ENCODE data around the gene ZNF106.

ZNF106 gene

DNA sequence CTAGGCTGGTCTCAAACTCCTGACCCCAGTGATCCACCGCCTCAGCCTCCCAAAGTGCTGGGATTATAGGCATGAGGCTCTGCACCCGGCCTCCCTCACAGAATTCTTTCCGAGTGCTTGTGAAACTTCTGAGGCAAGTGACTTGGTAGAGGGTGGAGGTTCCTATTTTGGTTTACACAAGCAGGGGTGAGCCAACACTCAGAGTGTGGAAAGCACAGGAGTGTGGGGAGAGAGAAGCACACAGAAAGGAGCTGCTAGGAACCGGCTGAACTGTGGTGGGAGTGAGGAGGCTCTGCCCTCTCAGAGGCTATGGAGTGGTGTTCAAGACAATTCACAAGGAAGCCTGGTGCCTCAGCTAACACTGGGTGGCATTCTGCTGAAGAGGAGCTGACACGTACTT lies 123.9 kb downstream of the ZNF106 start:
- DNase-seq (ENCODE audit: low spot score), result no peak

DNA sequence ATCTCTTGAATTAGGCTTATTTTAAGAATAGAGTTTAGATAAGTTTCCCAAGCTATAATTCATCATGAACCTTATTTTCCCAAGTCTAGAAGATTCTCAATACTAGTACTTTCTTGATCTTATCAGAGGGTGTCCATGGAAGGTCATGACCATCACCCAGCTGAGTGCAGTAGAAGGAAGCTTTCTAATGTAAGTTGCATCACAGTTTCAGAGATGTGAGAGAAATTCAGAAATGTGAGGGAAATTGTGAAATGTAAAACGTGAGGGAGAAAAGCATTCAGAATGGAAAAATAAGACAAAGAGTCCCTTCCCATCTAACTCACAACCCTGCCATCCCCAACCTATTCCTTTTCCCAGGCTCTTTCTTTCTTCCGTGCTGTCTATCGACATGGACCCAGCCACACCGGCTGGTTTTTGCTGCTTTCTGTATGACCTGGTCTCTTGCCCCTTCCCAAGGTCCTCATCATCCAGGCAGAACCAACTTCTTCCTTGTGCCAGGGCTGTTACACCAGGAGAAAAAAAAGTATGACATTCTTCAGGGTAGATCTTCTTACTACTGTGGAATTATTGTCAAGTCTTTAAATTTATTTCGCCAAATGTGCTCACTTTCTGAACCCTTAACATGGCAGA lies 124.9 kb downstream of the ZNF106 start:
- no peak for DNase-seq (ENCODE audit: low spot score)

GRCh38 chr15:42364529-42364928 lies 126.4 kb downstream of the ZNF106 start:
- no peak for DNase-seq (ENCODE audit: low spot score)

- DNase-seq (ENCODE audit: low spot score), result no peak
Observed at GRCh38 chr15:42363942-42364341, 127.0 kb downstream of the ZNF106 start.

- DNase-seq (ENCODE audit: low spot score), result no peak
Observed at GRCh38 chr15:42363487-42363886, 127.5 kb downstream of the ZNF106 start.
